ENCODE results near the gene RUNX1.

Gene RUNX1

DNA sequence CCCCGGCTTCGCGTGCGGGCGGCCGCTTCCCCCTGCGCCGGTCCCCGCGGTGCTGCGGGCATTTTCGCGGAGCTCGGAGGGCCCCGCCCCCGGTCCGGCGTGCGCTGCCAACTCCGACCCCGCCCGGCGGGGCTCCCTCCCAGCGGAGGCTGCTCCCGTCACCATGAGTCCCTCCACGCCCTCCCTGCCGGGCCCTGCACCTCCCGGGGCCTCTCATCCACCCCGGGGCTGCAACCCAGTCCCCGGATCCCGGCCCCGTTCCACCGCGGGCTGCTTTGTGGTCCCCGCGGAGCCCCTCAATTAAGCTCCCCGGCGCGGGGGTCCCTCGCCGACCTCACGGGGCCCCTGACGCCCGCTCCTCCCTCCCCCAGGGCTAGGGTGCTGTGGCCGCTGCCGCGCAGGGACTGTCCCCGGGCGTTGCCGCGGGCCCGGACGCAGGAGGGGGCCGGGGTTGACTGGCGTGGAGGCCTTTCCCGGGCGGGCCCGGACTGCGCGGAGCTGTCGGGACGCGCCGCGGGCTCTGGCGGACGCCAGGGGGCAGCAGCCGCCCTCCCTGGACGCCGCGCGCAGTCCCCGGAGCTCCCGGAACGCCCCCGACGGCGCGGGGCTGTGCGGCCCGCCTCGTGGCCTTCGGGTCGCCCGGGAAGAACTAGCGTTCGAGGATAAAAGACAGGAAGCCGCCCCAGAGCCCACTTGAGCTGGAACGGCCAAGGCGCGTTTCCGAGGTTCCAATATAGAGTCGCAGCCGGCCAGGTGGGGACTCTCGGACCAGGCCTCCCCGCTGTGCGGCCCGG is 159.2 kb downstream of the RUNX1 start:
- peak; percentile 37 for DNase-seq

DNA sequence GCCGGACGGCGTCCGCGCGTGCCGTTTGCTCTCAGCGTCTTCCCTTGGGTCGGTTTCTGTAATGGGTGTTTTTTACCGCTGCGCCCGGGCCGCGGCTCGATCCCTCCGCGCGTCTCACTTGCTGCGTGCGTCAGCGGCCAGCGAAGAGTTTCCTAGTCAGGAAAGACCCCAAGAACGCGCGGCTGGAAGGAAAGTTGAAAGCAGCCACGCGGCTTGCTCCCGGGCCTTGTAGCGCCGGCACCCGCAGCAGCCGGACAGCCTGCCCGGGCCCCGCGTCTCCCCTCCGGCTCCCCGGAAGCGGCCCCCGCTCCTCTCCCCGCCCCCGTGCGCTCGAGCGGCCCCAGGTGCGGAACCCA is 159.8 kb downstream of the RUNX1 start:
- peak; percentile 12 for DNase-seq

DNA sequence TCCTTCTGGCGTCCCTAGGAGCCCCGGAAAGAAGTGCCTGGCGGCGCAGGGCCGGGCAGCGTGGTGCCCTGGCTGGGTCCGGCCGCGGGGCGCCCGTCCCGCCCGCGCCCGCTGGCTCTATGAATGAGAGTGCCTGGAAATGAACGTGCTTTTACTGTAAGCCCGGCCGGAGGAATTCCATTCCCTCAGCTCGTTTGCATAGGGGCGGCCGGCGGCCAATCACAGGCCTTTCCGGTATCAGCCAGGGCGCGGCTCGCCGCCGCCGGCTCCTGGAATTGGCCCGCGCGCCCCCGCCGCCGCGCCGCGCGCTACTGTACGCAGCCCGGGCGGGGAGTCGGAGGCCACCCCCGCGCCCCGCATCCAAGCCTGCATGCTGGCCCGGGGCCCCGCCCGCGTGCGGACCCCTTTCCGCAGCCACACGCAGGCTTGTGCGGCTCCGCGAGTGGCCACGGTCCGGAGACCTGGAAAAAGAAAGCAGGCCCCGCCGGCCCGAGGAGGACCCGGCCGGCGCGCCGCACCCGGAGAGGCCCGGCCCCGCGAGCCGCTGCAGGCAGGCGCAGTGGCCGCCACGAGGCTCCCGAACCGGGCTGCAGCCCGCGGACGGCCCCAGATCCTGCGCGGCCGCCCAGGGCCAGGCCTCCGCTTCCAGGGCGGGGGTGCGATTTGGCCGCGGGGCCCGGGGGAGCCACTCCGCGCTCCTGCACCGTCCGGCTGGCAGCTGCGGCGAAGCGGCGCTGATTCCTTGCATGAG is 160.4 kb downstream of the RUNX1 start:
- peak; percentile 88 for DNase-seq

DNA sequence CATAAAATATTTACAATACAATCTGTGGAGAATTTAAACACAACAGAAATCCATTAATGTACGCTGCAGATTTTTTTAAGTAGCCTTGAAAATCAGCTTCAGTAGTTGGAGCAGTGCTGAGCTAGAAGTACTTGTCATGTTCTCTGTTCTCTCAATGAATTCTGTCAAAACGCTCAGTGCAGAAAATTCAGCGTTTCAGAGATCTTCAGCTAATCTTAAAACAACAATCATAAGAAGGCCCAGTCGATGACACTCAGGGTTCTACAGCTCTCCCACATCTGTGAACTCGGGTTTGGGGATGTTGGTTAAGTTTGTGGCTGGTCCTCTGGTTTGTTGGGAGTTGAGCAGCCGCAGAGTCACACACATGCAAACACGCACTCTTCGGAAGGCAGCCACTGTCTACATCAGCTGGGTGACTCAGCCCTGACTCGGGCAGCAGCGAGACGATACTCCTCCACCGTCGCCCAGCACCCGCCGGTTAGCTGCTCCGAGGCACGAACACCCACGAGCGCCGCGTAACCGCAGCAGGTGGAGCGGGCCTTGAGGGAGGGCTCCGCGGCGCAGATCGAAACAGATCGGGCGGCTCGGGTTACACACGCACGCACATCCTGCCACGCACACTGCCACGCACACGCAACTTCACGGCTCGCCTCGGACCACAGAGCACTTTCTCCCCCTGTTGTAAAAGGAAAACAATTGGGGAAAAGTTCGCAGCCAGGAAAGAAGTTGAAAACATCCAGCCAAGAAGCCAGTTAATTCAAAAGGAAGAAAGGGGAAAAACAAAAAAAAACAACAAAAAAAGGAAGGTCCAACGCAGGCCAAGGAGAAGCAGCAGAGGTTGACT is 161.2 kb downstream of the RUNX1 start:
- DNase-seq: peak; percentile 53

DNA sequence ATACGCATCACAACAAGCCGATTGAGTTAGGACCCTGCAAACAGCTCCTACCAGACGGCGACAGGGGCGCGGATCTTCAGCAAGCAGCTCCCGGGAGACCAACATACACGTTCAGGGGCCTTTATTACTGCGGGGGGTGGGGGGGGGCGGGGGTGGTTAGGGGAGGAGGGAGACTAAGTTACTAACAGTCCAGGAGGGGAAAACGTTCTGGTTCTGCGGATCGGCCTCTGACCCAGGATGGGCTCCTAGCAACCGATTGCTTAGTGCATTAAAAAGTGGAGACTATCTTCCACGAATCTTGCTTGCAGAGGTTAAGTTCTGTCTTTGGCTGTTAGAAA is 162.0 kb downstream of the RUNX1 start:
- DNase-seq: peak; percentile 2

DNA sequence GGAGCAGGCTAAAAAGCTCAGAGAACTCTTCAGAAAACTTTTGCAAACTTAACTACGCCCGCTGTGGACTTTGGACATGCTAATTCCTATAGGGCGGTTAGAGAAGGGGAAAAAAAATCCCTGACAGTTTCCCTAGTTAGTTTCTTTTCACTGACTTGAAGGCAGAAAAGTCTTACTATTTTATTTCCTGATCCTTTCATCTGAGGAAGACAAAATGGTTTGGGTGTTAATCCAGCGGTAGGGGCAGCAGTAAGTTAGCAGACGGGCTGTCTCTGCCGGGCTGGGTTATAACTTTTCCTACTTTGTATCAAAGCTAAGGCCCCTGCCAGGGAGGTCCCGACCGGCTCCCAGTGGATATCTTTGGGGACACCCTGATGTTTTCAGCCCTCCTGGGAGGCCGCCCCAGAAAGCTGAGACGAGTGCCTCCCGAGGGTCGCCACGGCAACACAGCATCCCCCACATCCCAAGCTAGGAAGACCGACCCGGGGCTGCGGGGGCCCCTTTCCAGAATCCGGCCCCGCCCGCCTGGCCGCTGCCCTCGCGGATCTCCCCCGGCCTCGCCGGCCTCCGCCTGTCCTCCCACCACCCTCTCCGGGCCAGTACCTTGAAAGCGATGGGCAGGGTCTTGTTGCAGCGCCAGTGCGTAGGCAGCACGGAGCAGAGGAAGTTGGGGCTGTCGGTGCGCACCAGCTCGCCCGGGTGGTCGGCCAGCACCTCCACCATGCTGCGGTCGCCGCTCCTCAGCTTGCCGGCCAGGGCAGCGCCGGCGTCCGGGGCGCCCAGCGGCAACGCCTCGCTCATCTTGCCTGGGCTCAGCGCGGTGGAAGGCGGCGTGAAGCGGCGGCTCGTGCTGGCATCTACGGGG is 162.6 kb downstream of the RUNX1 start:
- no peak for DNase-seq

DNA sequence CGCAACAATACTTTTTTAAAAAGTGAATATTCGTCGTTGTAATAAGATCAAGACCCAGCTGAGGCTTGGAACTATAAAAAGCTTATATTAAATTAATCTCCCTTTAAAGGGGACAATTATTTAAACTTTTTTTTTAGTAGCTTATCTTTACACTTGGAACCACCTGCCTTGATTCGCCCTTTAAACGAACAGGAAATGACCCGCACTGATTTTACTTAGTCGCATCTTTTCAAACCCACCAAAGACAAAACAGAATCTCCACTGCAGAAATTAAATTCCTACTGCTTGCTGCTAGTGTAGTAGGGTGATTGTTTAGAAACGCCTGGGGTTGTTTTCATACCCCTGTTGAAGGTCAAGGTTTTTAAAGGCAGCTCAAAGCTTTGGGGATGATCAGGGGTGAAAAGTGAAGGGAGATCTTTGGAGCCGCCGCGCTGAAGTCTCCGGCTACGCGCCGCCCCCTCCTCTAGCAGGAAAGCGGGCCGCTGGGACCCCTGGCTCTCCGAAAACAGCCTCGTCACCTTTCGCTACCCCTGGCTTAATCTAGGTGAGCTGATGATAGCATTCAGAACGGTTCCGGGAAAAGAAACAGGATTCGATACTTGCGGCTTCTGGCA is 163.4 kb downstream of the RUNX1 start:
- DNase-seq: no peak

DNA sequence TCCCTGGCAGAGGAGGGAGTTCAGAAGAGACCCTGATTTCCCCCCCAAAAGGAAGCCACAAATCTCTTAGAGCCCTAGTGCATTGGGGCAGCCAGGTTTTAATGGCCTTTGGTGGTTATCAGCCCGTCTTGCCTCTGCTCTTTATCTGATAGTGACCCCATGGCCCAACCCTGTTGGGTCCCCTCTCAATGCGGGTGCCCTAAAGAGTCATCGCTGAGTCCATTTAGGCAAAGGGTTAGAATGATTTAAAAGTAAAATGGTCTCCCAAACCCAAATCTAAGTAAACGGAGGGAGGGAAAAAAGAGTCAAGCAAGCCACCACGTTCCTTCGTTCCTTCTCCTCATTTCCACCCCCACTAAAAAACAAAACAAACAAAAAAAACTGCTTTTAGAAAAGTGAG is 164.0 kb downstream of the RUNX1 start:
- no peak for DNase-seq

DNA sequence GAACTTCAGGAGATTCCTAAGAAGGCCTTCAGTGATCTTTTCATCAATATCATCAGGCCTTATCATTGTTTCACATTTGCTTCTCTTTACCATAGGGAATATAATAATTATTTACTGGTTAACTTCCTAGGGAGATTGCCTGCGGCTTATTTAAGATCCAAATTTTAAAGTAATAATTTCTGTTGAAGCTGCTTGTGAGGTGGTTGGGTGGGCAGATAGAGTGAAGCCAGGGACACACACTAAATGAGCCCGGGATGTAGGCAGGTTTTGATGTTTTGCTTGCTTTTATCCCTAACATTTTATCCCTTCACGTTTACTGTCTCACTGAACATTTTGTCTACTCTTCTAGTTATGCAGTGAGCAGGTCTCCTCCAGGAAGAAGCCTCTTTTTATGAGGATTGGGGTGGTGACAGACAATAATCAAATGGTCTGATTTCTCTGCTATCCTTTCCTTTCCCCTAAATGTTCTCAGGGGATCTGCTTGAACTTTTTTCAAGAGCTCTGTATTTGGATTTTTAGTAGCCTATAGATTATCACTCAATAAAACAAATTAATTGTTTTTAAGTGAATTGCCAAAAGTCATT is 164.7 kb downstream of the RUNX1 start:
- no peak for DNase-seq

DNA sequence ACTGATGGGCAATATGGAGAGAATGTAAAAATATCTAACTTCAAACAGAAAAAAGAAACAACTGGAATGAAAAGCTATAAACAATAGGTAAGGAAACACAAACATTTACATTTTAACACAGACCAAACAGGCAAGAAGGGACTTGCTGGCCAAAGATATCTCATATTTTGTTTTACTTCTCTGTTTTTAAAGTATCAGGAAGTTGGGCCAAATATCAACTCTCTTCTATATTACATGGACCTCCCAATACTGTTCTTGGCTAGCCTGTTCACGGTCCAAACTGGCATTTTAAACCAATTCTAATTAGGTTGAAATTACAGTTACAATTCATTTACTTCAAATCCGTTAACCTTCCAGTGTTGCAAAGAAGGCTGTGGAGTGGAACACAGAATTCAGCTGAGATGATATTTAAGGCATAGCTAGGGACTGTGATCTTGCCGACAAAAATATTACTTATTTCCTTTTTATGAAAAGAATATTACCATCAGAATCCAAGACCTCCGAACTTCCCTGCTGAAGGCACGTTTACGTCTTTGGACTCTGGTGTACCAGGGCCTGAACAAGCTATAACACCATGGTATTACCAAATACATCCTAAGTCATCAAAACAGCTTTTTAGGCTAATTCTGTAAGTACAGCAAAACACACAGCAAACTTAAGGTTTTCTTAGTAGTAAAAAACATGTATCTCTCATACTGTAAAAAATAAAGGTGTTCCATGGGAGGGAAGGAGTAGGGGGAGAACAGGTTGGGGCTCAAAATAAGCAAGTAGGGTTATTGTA is 165.4 kb downstream of the RUNX1 start:
- DNase-seq: no peak

DNA sequence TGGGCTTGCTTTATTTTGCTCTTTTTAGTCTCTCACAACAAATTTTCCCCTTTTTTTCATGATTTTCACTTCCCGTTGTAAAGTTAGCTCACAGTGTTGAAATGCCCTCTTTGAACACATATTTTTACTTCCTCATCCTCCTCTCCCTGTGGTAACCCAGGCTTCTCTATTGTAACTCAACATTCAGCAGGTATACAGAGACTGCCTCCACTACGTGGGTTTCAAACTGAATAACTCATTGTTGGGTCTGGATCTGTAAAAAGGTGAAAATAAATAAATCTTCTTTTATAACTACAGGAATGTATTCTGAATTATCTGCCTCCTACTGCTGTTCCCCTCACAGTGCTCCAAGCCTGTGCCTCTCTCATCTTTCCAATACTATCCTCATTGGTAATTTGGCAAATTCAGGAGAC is 166.4 kb downstream of the RUNX1 start:
- DNase-seq: no peak

DNA sequence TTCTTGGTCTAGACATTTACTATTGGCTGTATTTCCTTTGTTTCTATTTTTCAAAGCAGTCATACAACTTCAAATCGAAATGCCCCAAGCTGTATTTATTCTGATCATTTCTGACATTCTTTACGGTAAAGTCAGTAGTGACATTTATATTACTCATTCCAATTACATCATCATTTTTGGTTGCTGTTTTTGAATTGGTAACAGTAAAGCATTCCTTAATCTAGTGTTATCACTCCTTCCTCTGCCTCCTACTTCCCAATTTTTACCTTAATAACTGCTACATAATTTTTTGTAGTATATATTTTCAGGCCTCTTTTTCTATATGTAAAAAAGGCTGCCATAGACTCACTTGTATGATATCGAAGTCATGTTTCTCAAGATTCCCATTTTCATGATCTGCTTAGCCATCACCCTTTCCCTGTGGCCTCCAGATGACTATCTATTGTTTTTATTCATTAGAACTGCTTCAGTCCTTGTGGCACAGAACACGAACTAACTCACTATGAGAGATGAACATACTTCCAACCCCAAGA is 167.2 kb downstream of the RUNX1 start:
- no peak for DNase-seq

DNA sequence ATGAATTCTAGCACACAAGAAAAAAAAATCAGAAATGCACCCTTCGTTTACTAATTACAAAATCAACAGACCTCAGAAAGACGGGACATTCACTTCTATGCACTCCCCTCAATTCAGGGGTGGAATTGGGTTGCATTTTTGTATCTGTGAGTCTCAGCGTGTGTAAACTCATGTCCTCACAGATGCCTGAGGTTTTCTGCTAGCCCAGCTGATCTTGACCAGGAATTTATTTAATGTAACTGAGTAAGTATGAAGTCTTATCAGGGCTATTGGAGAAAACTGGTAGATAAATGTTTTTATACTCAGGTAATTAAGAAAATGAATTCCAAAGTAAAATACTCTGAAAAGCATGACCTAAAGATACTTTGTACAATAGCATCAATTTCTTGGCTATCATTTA is 167.7 kb downstream of the RUNX1 start:
- no peak for DNase-seq

DNA sequence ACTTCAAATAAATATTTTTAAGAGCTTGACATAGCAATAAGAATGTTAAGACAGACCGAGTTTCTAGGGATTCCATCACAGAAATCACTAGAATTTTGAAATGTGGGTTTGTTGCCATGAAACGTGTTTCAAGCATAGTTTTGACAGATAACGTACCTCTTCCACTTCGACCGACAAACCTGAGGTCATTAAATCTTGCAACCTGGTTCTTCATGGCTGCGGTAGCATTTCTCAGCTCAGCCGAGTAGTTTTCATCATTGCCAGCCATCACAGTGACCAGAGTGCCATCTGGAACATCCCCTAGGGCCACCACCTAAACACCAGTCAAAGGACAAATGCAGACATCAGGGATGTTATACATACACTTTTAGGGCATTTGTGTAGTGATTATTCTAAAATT is 168.7 kb downstream of the RUNX1 start:
- DNase-seq: no peak

DNA sequence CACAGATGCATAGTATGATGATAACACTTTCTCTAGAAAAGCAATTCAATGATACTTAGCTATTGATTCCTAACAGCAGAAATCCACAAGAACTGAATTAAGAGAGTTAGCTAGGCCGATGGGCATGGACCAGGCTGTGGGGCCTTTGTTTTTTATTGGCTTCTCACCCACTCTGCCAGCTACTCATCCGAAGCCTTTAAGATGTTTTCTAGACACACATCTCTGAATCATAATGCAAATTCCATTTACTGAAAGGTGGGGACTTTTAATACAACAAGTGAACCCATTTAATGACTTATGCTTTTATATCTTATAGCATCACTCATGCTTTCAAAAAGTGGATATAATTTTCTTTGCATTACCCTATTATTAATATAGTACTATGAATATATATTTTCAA is 170.2 kb downstream of the RUNX1 start:
- DNase-seq: no peak

DNA sequence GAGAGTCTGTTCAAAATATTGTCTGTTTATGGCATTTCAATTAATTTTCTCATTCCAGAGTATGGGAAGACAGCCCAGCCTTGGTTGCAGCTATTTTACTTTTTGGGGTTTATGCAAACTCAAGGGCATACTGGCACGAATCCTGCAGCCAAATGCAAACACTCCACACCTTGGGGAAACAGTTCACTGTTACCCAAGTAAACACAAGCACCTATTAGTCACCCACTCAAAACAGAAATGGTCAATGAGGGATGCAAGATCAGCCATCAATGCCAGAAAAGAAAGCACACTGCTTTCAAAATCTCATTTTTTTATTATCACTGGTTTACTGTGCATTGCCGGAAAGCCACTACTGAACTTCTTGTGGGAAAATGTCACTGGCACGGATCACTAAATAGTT is 170.6 kb downstream of the RUNX1 start:
- DNase-seq: no peak

DNA sequence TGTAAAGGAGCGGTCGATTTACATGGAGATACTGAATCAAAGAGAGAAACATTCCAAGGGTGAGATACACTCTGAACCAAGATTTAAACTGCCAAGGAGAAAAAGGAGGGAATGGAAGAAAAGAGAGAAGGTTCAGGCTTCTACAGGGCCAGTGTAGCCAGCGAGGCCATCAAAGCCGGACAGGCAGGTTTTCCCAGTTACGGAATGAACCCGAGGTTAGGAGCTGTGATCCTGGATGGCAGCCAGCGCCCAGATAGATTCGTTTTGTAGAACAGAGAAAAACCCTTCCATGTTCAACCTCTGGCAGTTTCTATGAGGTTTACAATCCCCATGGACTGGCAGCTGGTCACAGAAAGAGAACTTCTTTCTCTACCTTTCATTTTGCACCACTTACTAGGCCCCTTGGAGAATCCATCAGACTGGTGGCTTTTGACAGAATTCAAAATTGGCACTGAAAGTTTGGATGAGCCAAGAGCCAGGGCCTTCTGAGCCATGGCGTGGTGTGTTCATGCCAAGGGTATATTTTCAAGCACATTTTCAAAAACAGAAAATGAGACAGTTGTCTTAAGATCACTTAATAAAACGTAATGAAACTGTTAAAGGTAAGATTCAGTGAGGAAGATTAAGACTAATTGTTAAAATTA is 171.5 kb downstream of the RUNX1 start:
- DNase-seq: no peak

DNA sequence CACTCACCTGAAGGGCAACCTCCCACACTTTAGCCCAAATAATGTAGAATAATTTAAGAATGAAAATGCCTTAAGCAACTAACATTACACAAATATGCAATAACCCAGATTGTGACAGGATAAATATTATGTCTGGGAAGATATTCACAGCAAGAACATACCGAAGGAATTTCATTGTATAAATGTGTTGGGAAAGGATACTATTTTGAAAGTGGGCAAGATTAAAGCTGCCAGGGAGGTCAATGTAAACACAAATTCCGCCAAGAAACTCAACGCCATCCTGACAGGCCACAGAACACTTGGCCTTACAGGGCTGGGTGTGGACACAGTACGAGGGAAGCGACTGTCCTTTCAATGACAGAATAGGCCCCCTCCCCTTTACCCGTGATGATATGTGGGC is 173.3 kb downstream of the RUNX1 start:
- DNase-seq: no peak

DNA sequence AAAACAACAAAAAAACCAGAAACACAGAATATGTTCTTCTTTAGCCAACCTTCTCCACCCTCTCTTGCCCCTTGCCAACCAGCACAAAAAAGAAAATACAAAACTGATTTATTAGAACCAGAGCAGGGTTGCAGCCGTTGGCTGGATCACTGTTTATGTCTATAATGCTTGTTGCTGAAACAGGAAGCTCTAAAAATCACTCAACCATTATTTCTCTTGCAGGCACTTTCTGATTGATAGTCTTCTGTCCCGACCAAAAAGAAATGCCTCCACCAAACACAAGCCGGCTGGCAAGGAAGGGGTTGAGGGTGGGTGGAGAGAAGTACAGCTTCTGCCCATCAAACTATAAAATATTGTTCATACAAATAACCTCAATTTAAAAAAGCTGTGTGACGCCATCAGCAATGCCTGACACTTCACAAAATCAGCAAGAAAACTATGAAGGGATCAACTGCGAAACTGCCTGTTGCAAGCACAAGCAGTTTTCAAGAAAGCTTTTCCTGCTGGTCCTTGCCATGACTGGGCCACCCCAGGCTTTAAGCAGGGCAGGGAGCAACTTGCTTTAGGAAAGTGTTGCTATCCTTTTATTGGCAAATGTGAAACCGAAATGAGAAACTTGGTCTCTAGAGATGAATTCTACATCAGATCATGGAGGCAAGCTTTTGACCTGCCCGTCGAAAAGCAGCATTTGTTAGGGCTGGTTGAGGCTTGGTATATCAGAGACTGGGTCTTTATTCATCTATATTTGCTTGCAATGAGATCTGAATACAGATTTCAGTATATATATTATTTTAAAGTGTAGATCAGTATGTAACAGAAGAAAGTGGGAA is 174.2 kb downstream of the RUNX1 start:
- no peak for DNase-seq

Measured in NCI-H2171 treated with DMSO at 0.1 percent for 48 hours (cell line).